ENCODE data around the gene ARL9.
A peak's percentile ranks its signal among the peaks of the same experiment; 100 is the strongest.

The ARL9 gene, protein sequence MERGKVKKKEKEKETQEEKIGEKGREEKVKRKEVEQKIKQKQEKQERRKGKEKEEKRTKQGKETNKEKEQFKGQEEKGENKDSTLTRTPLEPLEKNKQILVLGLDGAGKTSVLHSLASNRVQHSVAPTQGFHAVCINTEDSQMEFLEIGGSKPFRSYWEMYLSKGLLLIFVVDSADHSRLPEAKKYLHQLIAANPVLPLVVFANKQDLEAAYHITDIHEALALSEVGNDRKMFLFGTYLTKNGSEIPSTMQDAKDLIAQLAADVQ

DNA sequence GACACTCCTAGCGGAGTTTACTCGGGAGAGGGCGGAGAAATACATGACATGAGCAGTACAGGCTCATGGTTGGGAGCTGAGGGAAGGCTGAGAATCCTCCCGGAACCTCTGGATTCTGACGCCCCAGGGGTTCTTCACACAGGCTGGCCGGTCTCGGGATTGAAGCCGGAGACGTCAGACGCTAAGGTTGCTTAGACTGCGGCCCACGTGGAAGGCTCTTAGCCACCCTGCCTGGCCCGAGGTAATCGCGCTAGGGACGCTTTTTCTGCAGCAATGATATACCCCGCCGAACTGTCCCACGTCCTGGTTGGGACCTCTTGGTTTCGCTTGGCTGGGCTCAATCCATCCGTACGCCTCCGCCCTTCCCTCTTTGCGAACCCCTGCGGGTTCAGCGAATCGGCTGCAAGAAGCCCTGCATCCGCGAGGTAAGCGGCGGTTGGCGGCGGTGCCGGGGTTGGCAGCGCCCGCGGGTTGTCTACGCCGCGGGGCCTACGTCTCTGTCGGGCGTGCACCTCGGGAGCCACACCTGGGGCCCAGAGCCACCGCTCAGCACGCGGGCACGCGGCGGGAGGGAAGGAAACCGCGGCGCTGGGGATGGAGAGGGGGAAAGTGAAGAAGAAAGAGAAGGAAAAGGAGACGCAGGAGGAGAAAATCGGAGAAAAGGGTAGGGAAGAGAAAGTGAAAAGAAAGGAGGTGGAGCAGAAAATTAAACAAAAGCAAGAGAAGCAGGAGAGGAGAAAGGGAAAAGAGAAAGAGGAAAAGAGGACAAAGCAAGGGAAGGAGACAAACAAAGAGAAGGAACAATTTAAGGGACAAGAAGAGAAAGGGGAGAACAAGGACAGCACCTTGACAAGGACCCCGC is at the start of gene ARL9:
Gene ARL9 (plus strand): TSS at position 523 of the 862 bp plus-strand sequence. CDS start 72 bp downstream, at position 595.
- DNase-seq = peak; percentile 73 to 78

- no peak for DNase-seq
Observed at GRCh38 chr4:56460085-56460484, 45.5 kb upstream of the ARL9 start.

DNA sequence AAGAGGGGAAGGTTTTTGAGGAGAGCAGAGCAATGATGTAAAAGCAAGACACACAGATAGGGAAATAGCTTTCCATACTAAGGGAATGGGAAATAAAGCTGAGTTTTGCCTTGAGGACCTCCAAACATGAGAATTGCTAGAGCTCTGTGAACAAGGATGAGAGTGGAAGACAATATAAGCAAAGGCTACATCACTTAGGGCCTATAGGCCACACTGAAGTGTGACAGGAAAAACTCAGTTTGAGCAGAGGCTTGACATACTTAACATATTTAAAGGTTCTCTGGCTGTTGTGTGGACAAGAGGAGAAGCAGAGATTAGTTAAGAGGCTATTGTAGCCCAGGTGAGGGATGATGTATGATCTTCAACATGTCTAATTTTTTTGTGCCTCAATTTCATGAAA is 43.4 kb upstream of the ARL9 start:
- DNase-seq = no peak

GRCh38 chr4:56463711-56464110 is 41.9 kb upstream of the ARL9 start:
- no peak for DNase-seq

- DNase-seq = no peak
Observed at GRCh38 chr4:56464581-56464980, 41.0 kb upstream of the ARL9 start.

- DNase-seq = no peak
Observed at GRCh38 chr4:56465599-56466295, 39.8 kb upstream of the ARL9 start.

DNA sequence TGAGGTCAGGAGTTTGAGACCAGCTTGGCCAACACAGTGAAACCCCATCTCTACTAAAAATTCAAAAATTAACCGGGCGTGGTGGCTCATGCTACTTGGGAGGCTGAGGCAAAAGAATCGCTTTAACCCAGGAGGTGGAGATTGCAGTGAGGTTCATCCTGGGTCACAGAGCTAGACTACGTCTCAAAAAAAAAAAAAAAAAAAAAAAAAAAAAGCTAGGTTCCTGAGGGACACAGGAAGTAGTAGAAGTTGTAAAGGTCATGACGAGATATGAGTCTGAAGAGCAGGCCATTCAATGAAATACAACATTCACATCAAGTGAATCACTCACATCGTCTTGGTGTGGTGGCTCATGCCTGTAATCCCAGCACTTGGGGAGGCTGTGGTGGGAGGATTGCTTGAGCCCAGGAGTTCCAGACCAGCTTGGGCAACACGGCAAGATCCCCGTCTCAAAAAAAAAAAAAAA is 39.3 kb upstream of the ARL9 start:
- peak in 1 of 2 experiments; percentile 43 for DNase-seq

DNA sequence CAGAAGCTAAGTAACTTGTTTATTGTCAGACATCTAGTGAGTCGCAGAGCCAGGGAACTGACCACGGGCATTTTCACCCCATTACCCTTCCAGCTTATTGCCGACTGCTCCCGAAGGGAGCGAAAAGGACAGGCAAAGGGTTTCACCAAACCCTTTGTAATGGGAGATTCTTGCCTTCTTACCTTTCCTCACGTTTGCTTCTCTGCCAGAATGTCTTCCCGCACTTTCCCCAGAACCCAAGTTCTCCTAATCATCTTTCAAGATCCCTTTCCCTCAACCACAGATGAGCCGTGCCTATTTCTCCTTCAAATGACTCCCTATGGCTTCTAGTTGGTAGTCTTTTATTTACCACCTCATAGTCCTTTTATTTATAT is 38.7 kb upstream of the ARL9 start:
- DNase-seq = no peak

- DNase-seq = peak; percentile 88 to 89
Observed at GRCh38 chr4:56467284-56468096, 38.1 kb upstream of the ARL9 start, which contains the start of gene SRP72. Gene SRP72 (plus strand): TSS chr4:56467617. CDS start chr4:56467636, 19 bp downstream.

DNA sequence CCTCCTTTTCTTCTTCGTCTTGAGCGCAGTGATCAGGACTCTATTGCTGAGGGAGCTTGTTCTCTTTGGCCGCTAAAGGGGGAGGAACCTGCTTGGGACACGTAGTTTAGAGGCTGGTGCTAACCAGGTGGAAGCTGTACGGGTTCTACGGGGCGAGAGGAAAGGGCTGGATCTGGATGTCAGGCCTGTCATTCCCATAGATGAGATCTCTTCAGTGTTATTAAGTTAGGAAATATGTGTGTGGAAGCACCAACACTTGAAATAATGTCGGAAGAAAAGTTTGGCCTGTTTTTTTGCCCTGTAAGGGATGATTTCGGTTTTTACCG is 37.5 kb upstream of the ARL9 start:
- DNase-seq = no peak

DNA sequence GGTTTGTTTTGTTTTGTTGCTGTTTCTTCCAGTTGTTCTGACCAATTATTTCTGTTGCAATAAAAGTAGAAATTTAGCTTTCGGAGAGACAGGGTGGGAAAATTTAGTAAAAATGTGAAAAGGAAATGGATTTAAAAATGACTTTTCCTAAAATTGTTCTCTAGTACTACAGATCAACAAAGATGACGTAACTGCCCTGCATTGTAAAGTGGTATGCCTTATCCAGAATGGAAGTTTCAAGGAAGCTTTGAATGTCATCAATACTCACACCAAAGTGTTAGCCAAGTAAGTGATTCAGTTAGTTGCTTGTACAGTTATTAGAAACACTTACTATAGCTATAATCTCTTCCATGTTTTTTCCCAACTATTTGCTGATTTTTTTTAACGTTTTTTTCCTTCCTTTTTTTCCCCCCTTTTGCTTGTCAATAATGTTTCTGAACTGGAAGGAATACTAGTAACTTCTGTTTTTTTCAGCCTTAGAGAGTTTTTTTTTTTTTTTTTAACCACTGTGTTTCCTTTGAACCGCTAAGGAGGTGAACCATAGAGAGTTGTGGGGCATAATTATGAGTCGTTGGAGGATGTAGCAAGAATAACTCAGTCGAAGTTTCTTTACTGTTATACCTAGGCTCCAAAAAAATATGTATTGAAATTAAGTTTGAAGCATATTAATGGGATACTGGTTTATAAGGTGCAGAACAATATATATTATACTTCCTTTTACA is 35.9 kb upstream of the ARL9 start:
- no peak for DNase-seq

DNA sequence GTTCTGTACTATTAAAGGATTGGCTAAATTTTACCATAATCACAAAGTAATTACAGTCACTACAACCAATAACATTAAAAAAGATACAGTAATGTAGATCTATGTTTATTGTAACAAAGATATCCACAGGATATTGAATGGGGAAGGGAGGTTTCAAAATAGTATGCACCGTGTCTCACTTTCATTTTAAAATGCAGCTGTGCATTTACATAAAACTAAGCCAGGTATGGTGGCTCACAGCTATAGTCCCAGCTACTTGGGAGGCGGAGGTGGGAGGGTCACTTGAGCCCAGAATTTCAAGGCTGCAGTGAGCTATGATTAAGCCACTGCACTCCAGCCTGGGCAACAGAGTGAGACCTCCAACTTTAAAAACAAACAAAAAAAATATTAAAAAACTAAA is 29.7 kb upstream of the ARL9 start:
- DNase-seq = no peak

GRCh38 chr4:56477192-56477702 is 28.3 kb upstream of the ARL9 start:
- DNase-seq = no peak

- no peak for DNase-seq
Observed at GRCh38 chr4:56480691-56481090, 24.9 kb upstream of the ARL9 start.

GRCh38 chr4:56496241-56496640 is 9.3 kb upstream of the ARL9 start:
- no peak for DNase-seq

GRCh38 chr4:56511098-56511497 is 5.5 kb downstream of the ARL9 start:
- DNase-seq = no peak

DNA sequence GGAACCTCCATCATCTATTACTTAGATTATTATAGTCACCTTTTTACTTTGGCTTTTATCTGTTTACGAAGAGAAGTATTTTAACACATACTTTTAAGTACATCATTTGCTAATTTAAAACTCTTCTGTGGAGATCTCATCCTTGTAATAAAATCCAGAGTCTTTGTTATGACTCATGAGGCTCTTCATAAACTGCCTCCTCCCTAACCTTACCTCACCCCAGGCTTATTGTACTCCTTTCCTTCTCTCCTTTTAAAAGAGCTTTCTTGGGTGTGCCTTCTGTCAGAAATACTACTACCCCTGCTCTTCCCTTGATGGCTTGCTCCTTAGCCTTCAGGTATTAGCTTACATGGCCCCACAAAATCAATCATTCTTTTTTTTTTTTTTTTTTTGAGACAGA is 6.6 kb downstream of the ARL9 start:
- DNase-seq = no peak

GRCh38 chr4:56513517-56513916 is 7.9 kb downstream of the ARL9 start:
- DNase-seq = no peak

GRCh38 chr4:56530269-56531148 is 24.9 kb downstream of the ARL9 start:
- peak; percentile 89 to 90 for DNase-seq

- DNase-seq = no peak
Observed at GRCh38 chr4:56531149-56531770, 25.7 kb downstream of the ARL9 start.

All from activated T-cell treated with anti-CD3 and anti-CD28 coated beads, Interleukin-2, amount 50 U/mL, for 48 hours (primary cell).